Activated T-cell treated with anti-CD3 and anti-CD28 coated beads, Interleukin-2, amount 50 U/mL, for 24 hours (primary cell): ENCODE measurements around the gene BMPER.

Source experiments
- DNase-seq: peaks from one replicate; pipeline ENCODE4 v3.0.0-alpha.2; 2020
- H3K27ac Mint-ChIP-seq: 2 replicates; pipeline ENCODE4 v1.8.0; 2020; ENCODE audit warnings: mild to moderate bottlenecking, mixed read lengths
- H3K27me3 Mint-ChIP-seq: 2 replicates; pipeline ENCODE4 v1.8.0; 2020; ENCODE audit warnings: mixed read lengths
- H3K36me3 Mint-ChIP-seq: 2 replicates; pipeline ENCODE4 v1.8.0; 2020; ENCODE audit warnings: low read depth, mixed read lengths
- H3K4me1 Mint-ChIP-seq: 2 replicates; pipeline ENCODE4 v1.8.0; 2020; ENCODE audit warnings: low read depth, mixed read lengths
- H3K4me3 Mint-ChIP-seq: 2 replicates; pipeline ENCODE4 v1.8.0; 2020; ENCODE audit warnings: mild to moderate bottlenecking, moderate library complexity, mixed read lengths
- H3K9me3 Mint-ChIP-seq: 2 replicates; pipeline ENCODE4 v1.8.0; 2020; ENCODE audit warnings: mixed read lengths

Gene BMPER

GRCh38 chr7:34189031-34189430, 283.7 kb downstream of the BMPER start:
- Mint-ChIP-seq H3K27me3 (no peaks in the 10 kb centered on the region), H3K36me3 (no peaks in the 10 kb centered on the region), H3K27ac (no peak overlapping the region), H3K9me3 (no peaks in the 10 kb centered on the region), H3K4me1 (no peaks in the 10 kb centered on the region), H3K4me3 (no peak overlapping the region)
- DNase-seq = no peak

GRCh38 chr7:34190299-34190698, 285.0 kb downstream of the BMPER start:
- H3K27me3 Mint-ChIP-seq = no peaks in the 10 kb centered on the region
- H3K4me1 Mint-ChIP-seq = no peaks in the 10 kb centered on the region
- DNase-seq = no peak
- H3K27ac Mint-ChIP-seq = no peak overlapping the region
- H3K36me3 Mint-ChIP-seq = no peaks in the 10 kb centered on the region
- no peak overlapping the region for H3K4me3 Mint-ChIP-seq
- no peaks in the 10 kb centered on the region for H3K9me3 Mint-ChIP-seq

GRCh38 chr7:34191162-34191561, 285.8 kb downstream of the BMPER start:
- Mint-ChIP-seq H3K4me1 (no peaks in the 10 kb centered on the region), H3K9me3 (no peaks in the 10 kb centered on the region), H3K36me3 (no peaks in the 10 kb centered on the region), H3K27ac (no peak overlapping the region), H3K4me3 (no peak overlapping the region), H3K27me3 (no peaks in the 10 kb centered on the region)
- DNase-seq = no peak

- H3K9me3 Mint-ChIP-seq = no peaks in the 10 kb centered on the region
- H3K4me3 Mint-ChIP-seq = no peak overlapping the region
- no peaks in the 10 kb centered on the region for H3K4me1 Mint-ChIP-seq
- no peak overlapping the region for H3K27ac Mint-ChIP-seq
- H3K27me3 Mint-ChIP-seq = no peaks in the 10 kb centered on the region
- H3K36me3 Mint-ChIP-seq = no peaks in the 10 kb centered on the region
- DNase-seq = no peak
Observed at GRCh38 chr7:34191771-34192479, 286.6 kb downstream of the BMPER start.

- Mint-ChIP-seq H3K9me3 (no peaks in the 10 kb centered on the region), H3K36me3 (no peaks in the 10 kb centered on the region), H3K4me1 (no peaks in the 10 kb centered on the region), H3K27ac (no peak overlapping the region), H3K4me3 (no peak overlapping the region), H3K27me3 (no peaks in the 10 kb centered on the region)
- no peak for DNase-seq
Observed at GRCh38 chr7:34192906-34193305, 287.6 kb downstream of the BMPER start.

- H3K4me1 Mint-ChIP-seq = no peaks in the 10 kb centered on the region
- no peak for DNase-seq
Observed at GRCh38 chr7:34198231-34198641, 292.9 kb downstream of the BMPER start.

More at GRCh38 chr7:34198231-34198641, 292.9 kb downstream of the BMPER start:
- H3K36me3 Mint-ChIP-seq = no peaks in the 10 kb centered on the region
- H3K9me3 Mint-ChIP-seq = no peaks in the 10 kb centered on the region
- no peak overlapping the region for H3K4me3 Mint-ChIP-seq
- no peak overlapping the region for H3K27ac Mint-ChIP-seq
- no peaks in the 10 kb centered on the region for H3K27me3 Mint-ChIP-seq
